GM19395 (cell line): ENCODE results near the gene CCL19.

Experiments
- ATAC-seq: cut with Tn5 transposase; IDR thresholded peaks from one replicate; pipeline ENCODE4 v1.9.1; 2021; ENCODE audit warnings: mild to moderate bottlenecking, moderate library complexity; ENCODE audit not compliant: unreplicated experiment

Gene CCL19

GRCh38 chr9:34642679-34643078, 48.4 kb downstream of the CCL19 start:
- ATAC-seq, result no peak
